HepG2 (cell line): ENCODE results near the gene PLPP7. TPM values are rescaled to one million over a fixed set of nuclear protein-coding genes. Genes with fewer than 3 reads are reported as not detected.
A peak's percentile ranks its signal among the peaks of the same experiment; 100 is the strongest.

Source experiments
- EED ChIP-seq: sonication (generic); formaldehyde crosslinking; IDR thresholded peaks from 2 replicates; pipeline ENCODE4 v1.5.0; 2020; ENCODE audit warnings: mild to moderate bottlenecking, missing genetic modification reagents
- GABPA ChIP-seq, 2 experiments: IDR thresholded peaks; 2 replicates each; pipeline ENCODE4 v1.6.1; 2011 to 2016; ENCODE audit warnings: low read depth in 2 of 2, low read length in 1 of 2, missing biosample characterization in 1 of 2, missing genetic modification characterization in 1 of 2
- HNF4G ChIP-seq, 2 experiments: sonication (generic) in 1 of 2; formaldehyde crosslinking in 1 of 2; IDR thresholded peaks; 2 replicates each; pipeline versions ENCODE4 v1.4.0 to v1.6.1; 2011 to 2020; ENCODE audit warnings: borderline replicate concordance in 2 of 2, low read depth in 2 of 2, mild to moderate bottlenecking in 2 of 2, low read length in 1 of 2, missing genetic modification reagents in 1 of 2, moderate library complexity in 1 of 2
- MYC ChIP-seq: sonication (generic); formaldehyde crosslinking; IDR thresholded peaks from 2 replicates; pipeline ENCODE4 v1.9.0; 2021; ENCODE audit warnings: missing genetic modification reagents, borderline replicate concordance
- PATZ1 ChIP-seq: sonication (generic); formaldehyde crosslinking; IDR thresholded peaks from 2 replicates; pipeline ENCODE4 v1.4.0; 2020; ENCODE audit warnings: missing genetic modification reagents
- PITX1 ChIP-seq: sonication (generic); formaldehyde crosslinking; IDR thresholded peaks from 2 replicates; pipeline ENCODE4 v1.5.1; 2020; ENCODE audit warnings: mild to moderate bottlenecking, missing genetic modification reagents
- RBM39 ChIP-seq: fragments of 200-400 bp; formaldehyde crosslinking; IDR thresholded peaks from one replicate; pipeline ENCODE4 v1.6.1; 2018; ENCODE audit warnings: antibody characterized with exemption, mild to moderate bottlenecking, low read depth, low read length; ENCODE audit not compliant: poor library complexity, severe bottlenecking
- SAP130 ChIP-seq: IDR thresholded peaks from 2 replicates; pipeline ENCODE4 v1.6.1; 2016; ENCODE audit warnings: low read depth
- SUZ12 ChIP-seq: fragments of 150-350 bp; IDR thresholded peaks from 2 replicates; pipeline ENCODE4 v1.6.1; 2014; ENCODE audit warnings: low read depth, low read length
- TFAP4 ChIP-seq: sonication (generic); IDR thresholded peaks from 2 replicates; pipeline ENCODE4 v1.6.1; 2016; ENCODE audit warnings: low read depth, borderline replicate concordance
- THAP11 ChIP-seq: IDR thresholded peaks from 2 replicates; pipeline ENCODE4 v1.6.1; 2016; ENCODE audit warnings: missing biosample characterization, missing genetic modification reagents
- ZFP91 ChIP-seq: sonication (generic); formaldehyde crosslinking; IDR thresholded peaks from 2 replicates; pipeline ENCODE4 v1.9.0; 2022; ENCODE audit warnings: missing genetic modification reagents, mild to moderate bottlenecking, borderline replicate concordance
- ZNF225 ChIP-seq: sonication (generic); formaldehyde crosslinking; IDR thresholded peaks from 2 replicates; pipeline ENCODE4 v1.4.0; 2020; ENCODE audit warnings: mild to moderate bottlenecking, missing genetic modification reagents
- ZNF574 ChIP-seq: sonication (generic); formaldehyde crosslinking; IDR thresholded peaks from 2 replicates; pipeline ENCODE4 v1.4.0; 2020; ENCODE audit warnings: missing genetic modification reagents
- polyA plus RNA-seq, 8 experiments: library from polyadenylated mRNA; depleted of rRNA in 3 of 8; stranded (reverse) in 7 of 8; unstranded in 1 of 8; fragments of >200 nt; fragmentation: Illumina TruSeq in 4 of 8; extraction: Trizol in 4 of 8; gene quantifications; 2 replicates each; pipeline versions ENCODE4 v1.2.1 to v1.2.3, GENCODE V29; 2011 to 2016; ENCODE audit warnings: low read depth in 4 of 8, missing spikeins in 1 of 8, mixed read lengths in 1 of 8; ENCODE audit not compliant: insufficient read depth in 1 of 8
- total RNA-seq, 5 experiments: library from RNA; depleted of rRNA; stranded (reverse); fragments of >200 nt; fragmentation: Illumina TruSeq; extraction: Trizol; gene quantifications; 2 replicates each; pipeline ENCODE4 v1.2.3, GENCODE V29; 2016; ENCODE audit warnings: low read depth in 1 of 5

PLPP7 gene
- total and polyA plus RNA-seq, 2 of the 13 experiments (the other 11 are each of a cell fraction or from before 2014, with no cell fraction given) = 0.33 to 1.2 TPM

- TF ChIP-seq ZFP91 (peak; percentile 31; the same call in 1 of the 2 replicates), TFAP4 (peak; percentile 28; the same call in 1 of the 2 replicates), PATZ1 (CRISPR knock-in tag) (peak; percentile 47; the same call in 1 of the 2 replicates), THAP11 (CRISPR knock-in tag) (peak; percentile 97), GABPA (IDR thresholded peaks at IDR 0.05; ENCODE audit: low read depth, low read length) (peak; percentile 62), GABPA (CRISPR knock-in tag; IDR thresholded peaks at IDR 0.05; ENCODE audit: low read depth) (peak; percentile 91), MYC (CRISPR knock-in tag) (no peak), PITX1 (CRISPR knock-in tag) (peak; percentile 16; the same call in 1 of the 2 replicates), SUZ12 (peak; percentile 48; the same call in 1 of the 2 replicates), ZNF225 (CRISPR knock-in tag) (peak; percentile 29; the same call in 1 of the 2 replicates), ZNF574 (CRISPR knock-in tag) (peak; percentile 59; the same call in 1 of the 2 replicates), SAP130 (0 out of 2 replicates have a peak, but pooled peaks have one; percentile 40), RBM39 (peak; percentile 46), EED (CRISPR knock-in tag) (no peak), HNF4G (IDR thresholded peaks at IDR 0.05; ENCODE audit: borderline replicate concordance, low read depth, low read length) (no peak), HNF4G (CRISPR knock-in tag; IDR thresholded peaks at IDR 0.05; ENCODE audit: borderline replicate concordance, low read depth) (0 out of 2 replicates have a peak, but pooled peaks have one; percentile 20)
These were observed 11.4 kb upstream of the PLPP7 start (continued) for GRCh38 chr9:131277910-131278701.
